ENCODE results near the gene STARD3NL.
"Not testable (repeated sequence)": the region's sequence is repeated elsewhere in the genome, so short reads cannot be mapped to it uniquely, and the experiment has no call there.

Gene STARD3NL

DNA sequence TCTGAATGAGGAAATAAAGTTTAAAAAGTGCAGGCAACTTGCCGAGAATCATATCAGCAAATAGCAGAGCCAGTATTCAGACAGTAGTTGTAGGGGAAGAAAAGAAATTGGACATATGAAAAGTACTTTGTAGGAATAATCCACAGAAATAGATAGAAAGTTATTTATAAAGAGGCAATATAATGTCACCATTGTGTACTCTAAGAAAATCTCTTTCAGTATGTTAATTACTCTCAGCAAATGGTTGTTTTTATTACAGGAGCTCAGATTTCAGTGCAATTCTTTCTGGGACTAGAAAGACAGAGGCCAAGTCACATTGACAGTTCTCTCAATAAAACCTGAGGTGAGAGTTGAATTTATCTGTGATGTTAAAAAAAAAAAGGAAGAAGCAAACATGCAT lies 85.2 kb downstream of the STARD3NL start:
- not testable (repeated sequence) for DNase-seq

DNA sequence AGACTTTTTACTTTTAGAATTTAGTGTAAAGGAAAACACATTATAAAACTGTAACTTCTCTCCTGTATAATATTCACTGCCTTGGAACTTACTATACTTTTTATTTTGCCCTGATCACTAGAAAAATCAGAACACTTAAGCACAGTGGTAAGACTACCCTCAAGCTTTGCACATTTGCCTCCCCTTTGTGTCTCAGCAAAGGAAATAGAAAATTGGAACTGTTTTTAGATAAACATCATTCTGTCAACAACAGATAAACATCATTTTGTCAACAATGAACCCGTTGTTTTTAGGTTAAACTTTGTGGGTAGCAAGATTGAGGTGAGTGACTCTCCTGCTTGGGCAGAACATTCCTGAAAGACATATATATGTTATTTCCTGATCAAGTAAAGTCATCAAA lies 86.6 kb downstream of the STARD3NL start:
- DNase-seq: not testable (repeated sequence)

DNA sequence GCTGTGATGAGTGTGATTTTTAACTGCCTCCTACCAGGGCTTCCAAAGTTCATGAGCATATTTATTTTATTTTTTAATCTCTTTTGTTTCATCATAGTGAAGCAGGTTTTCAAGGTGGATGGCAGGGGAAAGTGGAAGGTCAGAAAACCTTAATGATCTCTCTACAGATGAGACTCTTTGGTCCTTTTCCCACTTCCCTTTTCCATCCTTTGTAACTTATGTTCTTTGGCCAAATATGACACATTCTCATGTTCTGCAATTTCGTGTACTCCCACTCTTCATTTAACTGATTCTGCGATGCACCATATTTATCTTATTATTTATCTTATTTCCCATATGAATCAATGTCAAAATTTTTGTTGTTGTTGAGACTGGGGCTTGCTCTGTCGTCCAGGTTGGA lies 87.9 kb downstream of the STARD3NL start:
- DNase-seq: not testable (repeated sequence)

DNA sequence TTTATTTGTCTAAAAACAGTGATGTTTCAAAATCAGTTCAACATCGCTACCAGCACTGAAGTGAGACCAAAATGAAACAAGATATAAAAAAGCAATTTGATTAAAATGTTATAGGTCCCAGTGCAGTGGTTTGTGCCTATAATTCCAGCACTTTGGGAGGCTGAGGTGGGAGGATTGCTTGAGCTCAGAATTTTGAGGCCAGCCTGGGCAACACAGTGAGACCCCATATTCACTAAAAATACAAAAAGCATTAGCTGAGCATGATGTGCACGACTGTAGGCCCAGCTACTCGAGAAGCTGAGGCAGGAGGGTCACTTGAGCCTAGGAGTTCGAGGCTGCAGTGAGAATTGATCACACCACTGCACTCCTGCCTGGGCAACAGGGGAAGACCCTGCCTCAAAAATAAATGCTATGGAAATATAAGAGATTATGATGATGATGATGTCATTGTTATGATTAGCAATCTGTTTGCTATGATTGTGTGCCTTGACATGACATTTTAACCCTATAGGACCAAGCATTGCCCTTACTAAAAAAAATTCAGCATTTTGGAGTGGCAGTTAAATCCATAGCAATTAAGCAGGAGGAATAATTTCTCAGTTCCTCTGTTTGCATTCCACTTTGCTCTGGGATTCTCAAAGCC lies 91.8 kb downstream of the STARD3NL start:
- not testable (repeated sequence) for DNase-seq

DNA sequence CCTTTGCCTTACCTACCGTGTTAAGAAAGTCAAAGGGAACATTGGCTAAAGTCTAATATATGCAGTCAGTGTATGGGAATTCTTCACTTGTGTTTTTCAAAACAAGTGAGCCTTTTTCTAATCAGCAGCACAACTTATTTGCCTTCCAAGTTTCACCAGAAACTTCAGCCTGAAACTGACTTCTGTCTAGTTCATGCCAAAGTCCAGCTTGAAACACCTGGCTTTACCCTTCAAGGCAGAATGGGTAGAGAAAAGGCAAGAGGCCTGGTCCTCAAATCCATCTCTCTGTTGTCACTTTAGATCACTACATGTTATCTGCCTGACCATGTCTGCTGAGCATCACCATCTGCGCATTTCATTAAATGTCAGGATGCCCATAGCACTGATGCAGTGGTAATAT lies 92.4 kb downstream of the STARD3NL start:
- DNase-seq: not testable (repeated sequence)

DNA sequence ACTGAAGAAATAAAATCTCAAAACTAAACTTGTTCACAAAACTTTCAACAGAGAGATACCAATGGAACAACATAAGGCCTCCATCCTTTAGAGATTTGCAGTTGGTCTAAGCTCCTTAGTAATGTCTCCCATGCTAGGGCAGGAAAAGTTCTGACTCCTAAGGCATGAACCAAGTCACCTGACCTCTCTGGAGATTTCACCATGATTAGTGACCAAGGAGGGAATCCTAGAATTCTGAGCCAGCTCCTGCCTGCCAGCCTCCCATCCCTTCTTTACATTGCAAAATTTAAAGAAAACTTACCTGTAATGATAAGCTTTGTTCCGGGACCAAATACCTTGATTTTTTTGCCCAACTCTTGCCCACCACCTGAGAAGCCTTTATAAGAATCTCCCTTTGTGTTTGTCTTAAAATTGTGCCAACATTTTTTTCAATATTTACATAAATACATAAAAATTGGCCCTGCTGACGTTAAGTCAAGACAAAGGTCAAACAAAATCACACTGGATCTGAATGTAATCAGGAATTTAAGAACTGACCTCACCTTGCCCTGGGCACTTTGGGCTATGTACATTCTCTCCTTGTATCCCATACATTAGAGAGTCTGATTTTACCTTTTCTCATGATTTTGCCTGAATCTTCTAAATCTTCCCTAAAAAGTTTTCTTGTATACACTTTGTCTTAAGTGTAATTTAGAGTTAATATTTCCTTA lies 95.4 kb downstream of the STARD3NL start, which contains the start of gene TARP:
Gene TARP, minus strand, starts transcription at position 351 of the 710 bp plus-strand sequence.
- DNase-seq: no peak

DNA sequence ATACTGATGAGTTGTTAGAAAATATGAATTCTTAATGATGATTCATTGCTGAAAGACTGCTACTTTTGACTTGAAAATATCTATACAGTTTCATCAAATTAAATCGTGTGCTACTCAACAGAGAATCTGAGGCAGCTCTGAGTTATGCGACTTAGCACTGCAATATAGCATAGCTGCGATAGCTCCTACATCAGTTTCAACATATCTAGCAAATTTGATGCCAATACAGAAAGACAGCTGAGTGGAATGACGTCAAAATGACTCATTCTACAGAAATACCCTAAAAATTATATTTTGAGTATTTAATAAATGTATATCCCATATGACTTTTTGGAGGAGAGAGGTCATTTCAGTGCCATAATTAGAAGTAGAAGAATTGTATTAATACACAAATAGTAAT lies 96.4 kb downstream of the STARD3NL start:
- DNase-seq: no peak

DNA sequence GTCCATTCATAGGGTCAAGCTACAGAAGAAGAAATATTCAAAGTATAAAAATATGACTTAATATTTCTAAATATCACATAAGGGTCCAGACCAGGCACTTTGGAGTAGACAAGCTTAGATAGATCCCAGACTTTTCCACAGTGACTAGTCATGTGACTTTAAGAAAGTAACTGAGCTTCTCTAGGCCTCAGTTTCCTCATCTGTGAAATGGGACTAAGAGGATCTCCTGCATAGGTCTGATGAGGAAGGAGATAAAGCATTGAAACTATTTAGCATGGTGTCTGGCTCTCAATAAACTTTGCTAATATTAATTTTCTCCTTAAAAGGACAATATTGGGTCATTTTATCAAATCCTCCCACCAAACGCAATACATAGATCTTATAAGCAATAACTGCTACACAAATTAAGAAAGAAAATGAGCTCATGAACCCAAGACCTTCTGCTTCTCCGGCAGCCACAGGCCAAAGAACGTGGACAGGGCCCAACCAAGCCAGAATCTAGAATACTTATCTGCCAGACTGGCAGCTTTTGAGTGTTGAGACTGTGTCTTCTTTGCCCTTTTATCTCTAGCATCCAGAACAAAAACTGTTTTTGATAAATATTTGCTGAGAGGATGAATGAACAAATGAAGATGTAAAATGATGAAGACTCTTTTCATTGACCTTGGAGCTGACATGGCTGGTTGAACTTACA lies 97.0 kb downstream of the STARD3NL start:
- no peak for DNase-seq

DNA sequence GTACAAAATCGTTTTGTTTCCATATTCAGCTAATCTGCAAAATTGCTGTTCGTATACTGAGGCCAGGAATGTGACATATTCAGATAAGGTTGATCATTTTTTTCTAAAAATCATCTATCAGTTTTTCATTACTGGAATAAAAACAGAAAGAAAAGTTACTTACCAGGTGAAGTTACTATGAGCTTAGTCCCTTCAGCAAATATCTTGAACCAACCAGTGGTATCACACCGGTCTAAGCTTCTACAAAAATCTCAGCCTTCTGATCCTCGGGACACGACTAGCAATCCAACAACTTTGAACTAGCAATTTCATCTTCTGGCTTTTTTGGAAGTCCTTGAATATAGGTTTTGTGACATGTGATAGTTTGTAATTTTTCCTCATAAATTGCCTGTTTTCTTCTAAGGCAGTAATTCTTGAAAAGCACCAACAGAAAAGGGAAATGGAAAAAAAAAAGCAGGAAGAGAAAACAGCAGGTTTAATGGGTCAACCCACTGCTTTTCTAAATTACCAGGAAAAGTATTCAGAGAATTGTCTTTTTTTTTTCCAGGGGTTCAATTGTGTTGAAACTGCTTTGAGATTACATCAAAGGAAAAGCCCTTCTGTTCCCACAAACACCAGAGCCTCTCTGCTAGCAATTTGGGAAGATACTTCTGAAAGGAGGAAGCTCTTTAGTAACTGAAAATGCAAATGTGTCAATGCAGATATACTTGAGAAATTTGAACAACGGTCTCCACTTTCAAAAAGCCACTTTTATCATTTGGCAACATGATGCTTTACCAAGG lies 98.2 kb downstream of the STARD3NL start:
- DNase-seq: no peak

DNA sequence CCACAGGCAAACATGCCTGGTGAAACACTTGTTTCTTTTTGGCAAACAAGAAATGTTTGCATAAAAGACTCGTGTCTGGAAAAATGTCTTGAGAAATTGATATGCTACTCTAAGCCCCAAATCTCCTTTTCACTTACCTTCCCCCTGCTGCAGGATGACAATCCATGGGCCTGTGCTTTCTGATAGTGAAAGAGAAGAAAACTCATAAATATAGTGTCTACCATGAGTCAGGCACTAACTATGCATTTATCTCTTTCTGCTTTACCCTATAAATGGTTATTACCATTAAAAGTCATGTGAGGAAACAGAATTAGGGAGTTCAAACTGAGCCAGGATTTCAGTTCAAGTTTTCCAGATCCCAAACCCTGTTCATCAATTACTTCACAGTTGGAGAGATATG lies 102.0 kb downstream of the STARD3NL start:
- no peak for DNase-seq

All from amygdala (tissue), 56 donors.